ENCODE data around the gene TRMT10B. TPM values are rescaled to one million over a fixed set of nuclear protein-coding genes. Genes with fewer than 3 reads are reported as not detected.

TRMT10B gene, protein sequence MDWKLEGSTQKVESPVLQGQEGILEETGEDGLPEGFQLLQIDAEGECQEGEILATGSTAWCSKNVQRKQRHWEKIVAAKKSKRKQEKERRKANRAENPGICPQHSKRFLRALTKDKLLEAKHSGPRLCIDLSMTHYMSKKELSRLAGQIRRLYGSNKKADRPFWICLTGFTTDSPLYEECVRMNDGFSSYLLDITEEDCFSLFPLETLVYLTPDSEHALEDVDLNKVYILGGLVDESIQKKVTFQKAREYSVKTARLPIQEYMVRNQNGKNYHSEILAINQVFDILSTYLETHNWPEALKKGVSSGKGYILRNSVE
- 1.5 and 2.8 TPM in 2 replicates for total RNA-seq (2014; rRNA removed; shearing (Covaris generic))
- 6.0 and 6.7 TPM in 2 replicates for polyA plus RNA-seq (2016; fragmentation: Nextera tagmentation; extraction: Ambion mirVana)

DNA sequence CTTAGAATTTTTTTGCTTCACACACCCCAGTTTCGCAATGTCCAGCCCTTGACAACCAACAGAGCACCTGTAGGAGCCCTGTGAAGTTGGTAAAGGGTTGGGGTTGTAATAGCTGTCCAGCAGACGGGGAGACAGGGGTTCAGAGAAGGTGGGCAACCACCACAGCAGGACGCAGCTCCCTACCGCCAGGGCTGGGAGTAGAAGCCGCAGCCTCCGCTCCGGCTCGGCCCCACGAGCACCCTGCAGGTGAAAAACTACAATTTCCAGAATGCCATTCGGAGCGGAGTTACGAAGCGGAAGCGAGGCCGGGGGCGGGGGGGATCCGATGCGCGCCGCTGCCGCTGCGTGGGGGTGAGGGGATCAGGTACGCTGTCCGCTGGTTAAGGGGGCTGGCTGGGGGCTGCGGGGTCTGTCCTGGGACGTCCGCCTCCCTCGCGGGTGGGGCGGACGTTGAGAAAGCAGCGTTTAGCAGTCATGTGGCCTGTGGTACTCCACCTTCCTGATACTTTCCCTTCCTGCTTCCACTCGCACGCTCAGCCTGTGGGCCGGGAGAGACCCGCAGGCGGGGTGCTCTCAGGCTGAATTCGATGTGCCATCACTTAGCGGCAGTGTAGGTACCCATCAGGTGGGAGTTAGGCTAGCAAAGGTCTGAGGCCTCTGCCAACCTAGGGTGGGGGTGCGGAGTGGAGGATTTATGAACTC lies at the start of gene TRMT10B:
Gene TRMT10B, plus strand, starts transcription at position 317 of the 702 bp plus-strand sequence. CDS start 8,127 bp downstream, outside the sequence.
- H3K27me3 ChIP-seq (replicated peaks; ENCODE audit: insufficient read depth), result no peaks in the 10 kb centered on the region
- 0 out of 2 replicates have a peak, but pooled peaks cover 9% of the 10 kb centered on the region for H3F3A ChIP-seq (ENCODE audit: insufficient read depth)
- H3K4me1 ChIP-seq (ENCODE audit: insufficient read depth), result no peaks in the 10 kb centered on the region
- 5 to 7% methylated on average over 30 to 37 of the region's 40 CpGs for WGBS, 2 experiments (ENCODE audit: low coverage in 1 of 2, low lambda C conversion rate in 2 of 2, missing lambda C conversion rate in 2 of 2)
- H3K9ac ChIP-seq, result peak within 1 kb of the TSS; percentile 86
- in situ Hi-C loops (cut with MboI), result no loop called here
- peak within 1 kb of the TSS; percentile 94 for H3K4me2 ChIP-seq (ENCODE audit: unreplicated experiment)
- TF ChIP-seq EZH2phosphoT487 (IDR thresholded peaks at IDR 0.05; ENCODE audit: insufficient read depth, low read depth), result no peak
- peak within 1 kb of the TSS; percentile 41 for H3K27ac ChIP-seq
- DNase-seq, result peak; percentile 78
- H3K9me3 ChIP-seq (ENCODE audit: low read depth), result no peaks in the 10 kb centered on the region
- H3K4me3 ChIP-seq, result peak within 1 kb of the TSS; percentile 91
- H3K9me2 ChIP-seq (ENCODE audit: insufficient read depth), result no peaks in the 10 kb centered on the region
- peak within 1 kb of the TSS; percentile 90 for H2AFZ ChIP-seq
- peaks cover 25% of the 10 kb centered on the region for H3K79me2 ChIP-seq (ENCODE audit: insufficient read depth)
- H3K36me3 ChIP-seq (ENCODE audit: low read depth), result no peaks in the 10 kb centered on the region
- no peaks in the 10 kb centered on the region for H4K20me1 ChIP-seq (ENCODE audit: insufficient read depth)

DNA sequence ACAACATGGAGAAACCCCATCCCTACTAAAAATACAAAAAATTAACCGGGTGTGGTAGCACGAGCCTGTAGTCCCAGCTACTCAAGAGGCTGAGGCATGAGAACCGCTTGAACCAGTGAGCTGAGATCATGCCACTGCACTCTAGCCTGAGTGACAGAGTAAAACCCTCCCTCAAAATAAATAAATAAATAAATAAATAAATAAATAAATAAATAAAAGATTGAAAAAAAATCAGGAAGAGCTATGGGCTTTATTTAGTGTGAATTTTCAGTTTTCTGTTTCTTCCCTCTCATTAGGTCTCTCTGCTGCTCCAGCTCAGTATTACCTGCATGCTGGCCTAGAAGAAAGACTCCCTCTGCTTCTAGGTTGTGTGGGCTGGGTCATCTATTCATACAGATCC lies 47.8 kb upstream of the TRMT10B start:
- TF ChIP-seq EZH2 (IDR thresholded peaks at IDR 0.05; ENCODE audit: insufficient read depth, poor library complexity, severe bottlenecking) (no peak), EZH2phosphoT487 (IDR thresholded peaks at IDR 0.05; ENCODE audit: insufficient read depth, low read depth) (no peak)
- H3K27me3 ChIP-seq (replicated peaks; ENCODE audit: insufficient read depth), result peaks cover 85% of the 10 kb centered on the region
- no peak overlapping the region for H3K27ac ChIP-seq
- no peak overlapping the region for H3K4me3 ChIP-seq
- H2AFZ ChIP-seq, result no peak overlapping the region
- no peak for DNase-seq
- in situ Hi-C loops (cut with MboI), result no loop called here
- H4K20me1 ChIP-seq (ENCODE audit: insufficient read depth), result no peaks in the 10 kb centered on the region
- H3K36me3 ChIP-seq (ENCODE audit: low read depth), result no peaks in the 10 kb centered on the region
- no peaks in the 10 kb centered on the region for H3K79me2 ChIP-seq (ENCODE audit: insufficient read depth)
- H3K4me2 ChIP-seq (ENCODE audit: unreplicated experiment), result no peak overlapping the region
- 57 to 73% methylated on average over 3 of the region's 3 CpGs for WGBS, 2 experiments (ENCODE audit: low coverage in 1 of 2, low lambda C conversion rate in 2 of 2, missing lambda C conversion rate in 2 of 2)
- 0 out of 2 replicates have a peak, but pooled peaks cover 4% of the 10 kb centered on the region for H3F3A ChIP-seq (ENCODE audit: insufficient read depth)
- H3K4me1 ChIP-seq (ENCODE audit: insufficient read depth), result no peaks in the 10 kb centered on the region
- H3K9me3 ChIP-seq (ENCODE audit: low read depth), result no peaks in the 10 kb centered on the region
- no peak overlapping the region for H3K9ac ChIP-seq
- H3K9me2 ChIP-seq (ENCODE audit: insufficient read depth), result no peaks in the 10 kb centered on the region

DNA sequence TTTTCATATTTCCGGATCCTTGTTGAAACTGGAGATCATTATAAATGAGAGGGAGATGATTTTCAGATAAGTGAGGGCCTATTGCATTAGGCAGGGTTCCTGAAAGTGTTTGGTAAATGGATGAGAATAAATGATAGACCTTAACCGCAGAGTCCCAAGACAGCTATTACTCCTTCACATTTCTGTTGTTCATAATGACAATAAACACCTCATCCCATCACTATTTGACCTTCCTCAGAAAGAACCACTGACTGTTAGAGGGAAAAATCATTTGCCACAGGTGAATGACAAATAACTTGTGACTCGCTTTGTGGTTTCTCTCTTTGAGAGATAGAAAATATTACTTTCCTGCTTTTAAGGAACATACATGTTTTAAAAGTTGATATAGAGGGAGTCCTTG lies 47.3 kb upstream of the TRMT10B start:
- in situ Hi-C loops (cut with MboI), result no loop called here
- Histone ChIP-seq H3K4me2 (ENCODE audit: unreplicated experiment) (no peak overlapping the region), H3K79me2 (ENCODE audit: insufficient read depth) (no peaks in the 10 kb centered on the region), H2AFZ (no peak overlapping the region), H3F3A (ENCODE audit: insufficient read depth) (0 out of 2 replicates have a peak, but pooled peaks cover 4% of the 10 kb centered on the region), H4K20me1 (ENCODE audit: insufficient read depth) (no peaks in the 10 kb centered on the region), H3K4me3 (no peak overlapping the region), H3K4me1 (ENCODE audit: insufficient read depth) (no peaks in the 10 kb centered on the region), H3K27ac (no peak overlapping the region), H3K27me3 (replicated peaks; ENCODE audit: insufficient read depth) (peaks cover 80% of the 10 kb centered on the region), H3K9ac (no peak overlapping the region), H3K9me2 (ENCODE audit: insufficient read depth) (no peaks in the 10 kb centered on the region), H3K9me3 (ENCODE audit: low read depth) (no peaks in the 10 kb centered on the region), H3K36me3 (ENCODE audit: low read depth) (no peaks in the 10 kb centered on the region)
- TF ChIP-seq EZH2 (IDR thresholded peaks at IDR 0.05; ENCODE audit: insufficient read depth, poor library complexity, severe bottlenecking) (no peak), EZH2phosphoT487 (IDR thresholded peaks at IDR 0.05; ENCODE audit: insufficient read depth, low read depth) (no peak)
- DNase-seq, result peak; percentile 53
- 38 to 41% methylated on average over 3 of the region's 3 CpGs for WGBS, 2 experiments (ENCODE audit: low coverage in 1 of 2, low lambda C conversion rate in 2 of 2, missing lambda C conversion rate in 2 of 2)

DNA sequence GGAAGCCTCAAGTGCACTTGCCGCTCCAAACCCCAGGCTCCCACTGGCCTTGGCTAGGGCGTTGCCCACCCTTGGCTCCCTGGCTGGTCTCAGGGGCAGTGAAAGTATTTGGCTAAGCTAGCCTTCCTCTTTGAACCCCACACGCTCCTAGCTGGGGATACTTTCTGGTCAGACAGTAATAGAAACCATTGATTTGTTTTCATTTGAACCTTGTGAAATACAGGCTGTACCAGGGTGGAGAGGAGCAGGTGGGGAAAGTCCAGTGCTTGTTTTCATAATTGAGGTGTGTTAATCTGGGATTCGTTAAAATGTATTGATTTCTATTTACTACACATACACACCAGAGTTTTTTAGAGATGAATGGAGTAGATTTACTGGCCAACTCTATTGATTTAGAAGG lies 45.9 kb upstream of the TRMT10B start:
- Histone ChIP-seq H3K27me3 (replicated peaks; ENCODE audit: insufficient read depth) (peaks cover 72% of the 10 kb centered on the region), H4K20me1 (ENCODE audit: insufficient read depth) (no peaks in the 10 kb centered on the region), H3K9ac (no peak overlapping the region), H2AFZ (no peak overlapping the region), H3K9me2 (ENCODE audit: insufficient read depth) (no peaks in the 10 kb centered on the region), H3K4me2 (ENCODE audit: unreplicated experiment) (no peak overlapping the region), H3K36me3 (ENCODE audit: low read depth) (no peaks in the 10 kb centered on the region), H3K4me3 (no peak overlapping the region), H3K27ac (no peak overlapping the region), H3K4me1 (ENCODE audit: insufficient read depth) (no peaks in the 10 kb centered on the region), H3K79me2 (ENCODE audit: insufficient read depth) (no peaks in the 10 kb centered on the region), H3K9me3 (ENCODE audit: low read depth) (no peaks in the 10 kb centered on the region), H3F3A (ENCODE audit: insufficient read depth) (0 out of 2 replicates have a peak, but pooled peaks cover 4% of the 10 kb centered on the region)
- in situ Hi-C loops (cut with MboI), result no loop called here
- no peak for TF ChIP-seq EZH2phosphoT487 (IDR thresholded peaks at IDR 0.05; ENCODE audit: insufficient read depth, low read depth)
- no peak for TF ChIP-seq EZH2 (IDR thresholded peaks at IDR 0.05; ENCODE audit: insufficient read depth, poor library complexity, severe bottlenecking)
- WGBS, 2 experiments (ENCODE audit: low coverage in 1 of 2, low lambda C conversion rate in 2 of 2, missing lambda C conversion rate in 2 of 2), result 54 to 59% methylated on average over 4 of the region's 4 CpGs
- no peak for DNase-seq
